ENCODE measurements around the gene ZDHHC6. TPM values are rescaled to one million over a fixed set of nuclear protein-coding genes. Genes with fewer than 3 reads are reported as not detected.

The ZDHHC6 gene
- total and polyA plus RNA-seq, 11 donors = 10.0 to 26.1 (median 16.5) TPM

GRCh38 chr10:112393827-112394226, 52.9 kb downstream of the ZDHHC6 start:
- no peak for ATAC-seq
- TF ChIP-seq, protein P1, sequence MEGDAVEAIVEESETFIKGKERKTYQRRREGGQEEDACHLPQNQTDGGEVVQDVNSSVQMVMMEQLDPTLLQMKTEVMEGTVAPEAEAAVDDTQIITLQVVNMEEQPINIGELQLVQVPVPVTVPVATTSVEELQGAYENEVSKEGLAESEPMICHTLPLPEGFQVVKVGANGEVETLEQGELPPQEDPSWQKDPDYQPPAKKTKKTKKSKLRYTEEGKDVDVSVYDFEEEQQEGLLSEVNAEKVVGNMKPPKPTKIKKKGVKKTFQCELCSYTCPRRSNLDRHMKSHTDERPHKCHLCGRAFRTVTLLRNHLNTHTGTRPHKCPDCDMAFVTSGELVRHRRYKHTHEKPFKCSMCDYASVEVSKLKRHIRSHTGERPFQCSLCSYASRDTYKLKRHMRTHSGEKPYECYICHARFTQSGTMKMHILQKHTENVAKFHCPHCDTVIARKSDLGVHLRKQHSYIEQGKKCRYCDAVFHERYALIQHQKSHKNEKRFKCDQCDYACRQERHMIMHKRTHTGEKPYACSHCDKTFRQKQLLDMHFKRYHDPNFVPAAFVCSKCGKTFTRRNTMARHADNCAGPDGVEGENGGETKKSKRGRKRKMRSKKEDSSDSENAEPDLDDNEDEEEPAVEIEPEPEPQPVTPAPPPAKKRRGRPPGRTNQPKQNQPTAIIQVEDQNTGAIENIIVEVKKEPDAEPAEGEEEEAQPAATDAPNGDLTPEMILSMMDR (IDR thresholded peaks at IDR 0.05) = no peak
- no peak for TF ChIP-seq POLR2A (IDR thresholded peaks at IDR 0.05)
- no peaks in the 10 kb centered on the region for H3K27me3 ChIP-seq
- DNase-seq = no peak
- no peak overlapping the region for H3K27ac ChIP-seq
- intact Hi-C loops (cut with DNase I) = no loop called here
- peaks cover 0 to 21% (median 2%) of the 10 kb centered on the region in 12 donors for H3K4me1 ChIP-seq
- peaks cover 0 to 37% (median 4%) of the 10 kb centered on the region in 9 donors for H3K36me3 ChIP-seq
- H3K9me3 ChIP-seq = no peaks in the 10 kb centered on the region
- H3K4me3 ChIP-seq = no peak overlapping the region
- 72 to 93% (median 88%) methylated on average over 2 of the region's 2 CpGs for WGBS, 4 donors

DNA sequence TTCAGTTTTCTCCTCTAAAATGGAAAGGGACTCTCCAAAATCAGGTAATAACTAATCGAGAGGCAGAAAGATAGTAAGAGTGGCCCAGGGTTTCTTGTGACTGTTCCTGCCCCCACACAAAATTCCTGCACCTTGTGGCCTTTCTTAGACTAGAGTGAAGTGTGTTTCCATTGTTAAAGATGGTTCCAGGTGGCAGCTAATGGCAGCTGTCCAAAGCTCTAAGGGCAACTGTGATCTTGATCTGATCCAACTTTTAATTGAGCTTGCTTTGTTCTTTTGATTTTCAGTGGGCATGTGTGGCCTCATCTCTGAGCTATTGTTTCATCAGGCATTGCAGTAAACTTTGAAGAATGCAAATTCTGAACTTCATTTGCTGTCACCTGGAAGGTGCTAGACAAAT, 53.4 kb downstream of the ZDHHC6 start:
- Histone ChIP-seq H3K4me1 (peaks cover 0 to 24% (median 2%) of the 10 kb centered on the region in 12 donors), H3K27me3 (no peaks in the 10 kb centered on the region), H3K36me3 (peaks cover 0 to 32% (median 3%) of the 10 kb centered on the region in 9 donors), H3K27ac (no peak overlapping the region), H3K4me3 (no peak overlapping the region), H3K9me3 (no peaks in the 10 kb centered on the region)
- WGBS, 4 donors = 74 to 88% (median 85%) methylated on average over 1 of the region's 1 CpG
- intact Hi-C loops (cut with DNase I) = no loop called here
- TF ChIP-seq, protein P1 (IDR thresholded peaks at IDR 0.05) = no peak
- TF ChIP-seq POLR2A (IDR thresholded peaks at IDR 0.05) = no peak
- ATAC-seq = no peak
- no peak for DNase-seq

GRCh38 chr10:112390125-112390703, 56.5 kb downstream of the ZDHHC6 start:
- WGBS, 4 donors = 92 to 97% (median 95%) methylated on average over 3 of the region's 3 CpGs
- no peaks in the 10 kb centered on the region for H3K9me3 ChIP-seq
- ATAC-seq = no peak

GRCh38 chr10:112389271-112389822, 57.4 kb downstream of the ZDHHC6 start:
- DNase-seq (peak in 3 of 5 donors; percentile 33 to 48 (median 44)), ATAC-seq (peak in 3 of 4 donors; percentile 85 to 96 (median 93))
- TF ChIP-seq, protein P1 (IDR thresholded peaks at IDR 0.05) = no peak
- no peak for TF ChIP-seq POLR2A (IDR thresholded peaks at IDR 0.05)
- Histone ChIP-seq H3K36me3 (no peaks in the 10 kb centered on the region), H3K9me3 (no peaks in the 10 kb centered on the region), H3K4me3 (no peak overlapping the region), H3K27ac (peak overlapping the region in 10 of 12 donors; percentile 24 to 83 (median 68)), H3K27me3 (no peaks in the 10 kb centered on the region), H3K4me1 (peaks cover 0 to 23% (median 0%) of the 10 kb centered on the region in 12 donors)
- intact Hi-C loops (cut with DNase I) = loop anchor here in 1 of 10 donors (2.0 kb wide), 1 partner anchor 29 kb away; no protein-coding TSS in a partner anchor
- 31 to 51% (median 34%) methylated on average over 6 of the region's 6 CpGs for WGBS, 4 donors

More at GRCh38 chr10:112390125-112390703, 56.5 kb downstream of the ZDHHC6 start:
- intact Hi-C loops (cut with DNase I) = no loop called here
- Histone ChIP-seq H3K27me3 (no peaks in the 10 kb centered on the region), H3K27ac (peak overlapping the region in 7 of 12 donors; percentile 24 to 81 (median 71)), H3K36me3 (peaks cover 0 to 5% (median 0%) of the 10 kb centered on the region in 9 donors), H3K4me1 (peaks cover 0 to 24% (median 2%) of the 10 kb centered on the region in 12 donors), H3K4me3 (no peak overlapping the region)
- TF ChIP-seq POLR2A (IDR thresholded peaks at IDR 0.05) = no peak
- TF ChIP-seq, protein P1 (IDR thresholded peaks at IDR 0.05) = no peak
- no peak for DNase-seq
